Epidermal melanocyte (primary cell): ENCODE measurements around the gene FAM25C.
"Not testable (repeated sequence)": the region's sequence is repeated elsewhere in the genome, so short reads cannot be mapped to it uniquely, and the experiment has no call there.

Experiments
- DNase-seq: peaks from one replicate; pipeline ENCODE4 v3.0.0; 2011; ENCODE audit warnings: low spot score; ENCODE audit not compliant: insufficient read length

FAM25C gene

GRCh38 chr10:47959677-47960076 is 39.9 kb downstream of the FAM25C start:
- not testable (repeated sequence) for DNase-seq

GRCh38 chr10:47957158-47957557 is 42.4 kb downstream of the FAM25C start:
- DNase-seq = not testable (repeated sequence)

DNA sequence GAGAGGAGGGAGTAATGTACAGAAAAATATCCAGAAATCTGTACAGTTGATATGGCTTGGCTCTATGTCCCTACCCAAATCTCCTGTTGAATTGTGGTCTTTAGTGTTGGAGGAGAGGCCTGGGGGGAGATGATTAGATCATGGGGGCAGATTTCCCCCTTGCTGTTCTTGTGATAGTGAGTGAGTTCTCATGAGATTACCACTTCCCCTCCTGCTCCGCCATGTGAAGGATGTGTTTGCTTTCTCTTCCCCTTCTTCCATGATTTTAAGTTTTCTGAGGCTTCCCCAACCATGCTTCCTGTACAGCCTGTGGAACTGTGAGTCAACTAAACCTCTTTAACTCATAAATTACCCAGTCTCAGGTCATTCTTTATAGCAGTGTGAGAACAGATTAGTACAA is 52.2 kb downstream of the FAM25C start:
- DNase-seq = not testable (repeated sequence)
